ENCODE results near the gene CNIH3.

Gene CNIH3

DNA sequence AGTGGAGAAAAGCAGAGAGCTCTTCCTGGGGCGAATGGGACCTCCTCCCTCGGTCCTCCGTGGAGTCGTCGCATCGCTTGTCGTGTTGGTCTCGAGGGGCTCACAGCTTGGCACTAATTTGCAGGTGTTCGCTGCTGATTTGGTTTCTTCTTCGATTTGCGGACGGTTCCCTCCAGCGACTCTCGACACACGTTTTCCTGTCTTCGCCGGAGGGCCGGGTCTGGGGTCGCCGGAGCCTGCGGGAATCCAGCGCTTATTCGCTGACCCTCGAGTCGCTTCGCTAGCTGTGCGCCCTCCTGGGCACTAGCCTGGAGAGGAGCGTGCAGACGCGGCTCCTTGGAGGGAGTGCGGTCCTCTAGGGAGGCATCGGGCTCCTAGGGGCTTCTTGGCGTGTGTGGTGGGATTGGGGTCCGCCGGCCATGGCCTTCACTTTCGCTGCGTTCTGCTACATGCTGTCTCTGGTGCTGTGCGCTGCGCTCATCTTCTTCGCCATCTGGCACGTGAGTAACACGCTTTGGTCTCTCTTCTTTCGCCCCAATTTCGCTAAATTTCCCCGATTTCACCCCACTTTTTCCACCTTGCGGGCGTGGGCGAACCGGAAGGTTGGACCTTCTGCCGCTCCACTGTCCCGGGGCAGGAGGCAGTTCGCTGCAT is 766 bp downstream of the CNIH3 start:
- DNase-seq, result peak in 1 of 2 experiments; percentile 42

DNA sequence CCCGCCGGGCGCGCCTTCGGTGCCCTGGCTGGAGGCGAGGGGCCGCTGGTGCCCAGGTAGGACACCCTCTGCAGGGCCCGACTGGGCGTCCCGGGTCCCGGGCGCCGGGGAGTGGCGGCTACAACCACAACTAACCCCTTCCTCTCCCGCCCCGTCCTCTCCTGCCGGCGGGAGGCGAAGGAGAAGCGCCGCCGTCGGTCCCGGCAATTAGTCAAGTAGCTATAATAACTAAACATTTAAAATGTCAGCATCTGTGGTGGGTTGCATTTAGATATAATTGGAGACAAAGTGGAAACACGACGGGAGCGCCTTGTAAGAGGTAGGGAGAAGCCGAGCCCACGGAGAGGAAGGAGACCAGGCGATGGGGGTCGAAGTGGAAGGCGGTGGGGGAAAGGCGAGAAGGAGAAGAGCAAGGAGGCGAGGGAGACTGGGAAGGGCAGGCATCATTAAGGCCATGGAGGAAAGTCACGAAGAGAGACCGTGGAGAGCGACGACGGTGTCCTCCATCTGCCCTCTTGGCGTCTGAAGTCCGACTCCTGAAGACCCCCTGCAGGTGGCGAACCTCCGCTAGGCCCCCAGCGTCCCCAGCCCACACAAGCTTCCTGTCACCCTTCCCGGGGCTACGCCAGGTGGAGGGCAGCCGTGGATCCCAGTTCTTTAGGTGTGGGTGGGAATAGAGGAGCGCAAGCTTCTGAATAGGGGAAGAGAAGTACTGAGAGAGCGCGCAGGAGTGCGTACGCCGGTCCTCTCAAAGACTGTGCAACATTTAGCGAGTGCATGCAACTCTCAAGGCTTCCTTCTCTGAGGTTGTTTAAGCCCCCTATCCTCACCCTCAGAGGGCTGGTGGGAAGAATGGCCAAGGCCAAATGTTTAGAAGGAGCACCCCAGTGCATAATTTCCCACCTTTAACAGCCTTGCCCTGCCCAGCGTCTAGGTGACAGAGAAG is 1.6 kb downstream of the CNIH3 start:
- peak in 1 of 2 experiments; percentile 16 for DNase-seq

DNA sequence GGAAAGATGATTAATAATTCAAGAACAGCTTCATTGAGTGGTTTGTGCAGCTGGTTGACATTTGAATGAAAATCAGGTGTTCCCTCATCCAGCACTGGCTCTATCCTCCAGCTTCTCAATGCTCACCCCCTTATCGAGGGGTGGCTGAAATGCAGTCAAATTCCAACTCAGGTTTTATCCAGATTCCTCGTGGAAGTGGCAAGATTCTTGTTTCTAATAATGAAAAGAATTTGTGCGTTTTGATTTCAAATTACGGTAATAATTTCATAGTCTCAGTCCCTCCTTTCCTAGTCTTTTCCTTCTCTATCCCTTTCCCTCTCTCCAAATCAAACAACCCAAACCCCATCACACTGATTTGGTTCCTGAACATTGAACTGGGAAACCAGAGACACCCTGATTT is 3.1 kb downstream of the CNIH3 start:
- DNase-seq, result no peak

DNA sequence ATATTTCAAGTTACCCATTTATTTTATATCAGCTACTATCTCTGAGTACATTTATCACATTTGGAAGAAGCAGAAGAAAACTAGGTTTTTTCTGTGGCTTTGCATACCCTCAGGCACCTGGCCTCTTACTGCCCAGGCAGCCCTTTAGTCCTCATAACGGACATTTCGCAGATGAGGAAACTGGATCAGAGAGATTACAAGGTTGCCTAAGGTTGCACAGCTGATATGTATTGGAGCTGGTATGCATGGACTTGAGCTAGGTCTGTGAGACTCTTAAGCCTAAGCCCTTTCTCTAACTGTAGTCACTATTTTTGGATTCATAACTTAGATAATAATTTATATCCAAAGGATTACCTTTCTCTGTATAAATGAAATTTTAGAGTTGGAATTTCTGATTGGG is 4.0 kb downstream of the CNIH3 start:
- no peak for DNase-seq

DNA sequence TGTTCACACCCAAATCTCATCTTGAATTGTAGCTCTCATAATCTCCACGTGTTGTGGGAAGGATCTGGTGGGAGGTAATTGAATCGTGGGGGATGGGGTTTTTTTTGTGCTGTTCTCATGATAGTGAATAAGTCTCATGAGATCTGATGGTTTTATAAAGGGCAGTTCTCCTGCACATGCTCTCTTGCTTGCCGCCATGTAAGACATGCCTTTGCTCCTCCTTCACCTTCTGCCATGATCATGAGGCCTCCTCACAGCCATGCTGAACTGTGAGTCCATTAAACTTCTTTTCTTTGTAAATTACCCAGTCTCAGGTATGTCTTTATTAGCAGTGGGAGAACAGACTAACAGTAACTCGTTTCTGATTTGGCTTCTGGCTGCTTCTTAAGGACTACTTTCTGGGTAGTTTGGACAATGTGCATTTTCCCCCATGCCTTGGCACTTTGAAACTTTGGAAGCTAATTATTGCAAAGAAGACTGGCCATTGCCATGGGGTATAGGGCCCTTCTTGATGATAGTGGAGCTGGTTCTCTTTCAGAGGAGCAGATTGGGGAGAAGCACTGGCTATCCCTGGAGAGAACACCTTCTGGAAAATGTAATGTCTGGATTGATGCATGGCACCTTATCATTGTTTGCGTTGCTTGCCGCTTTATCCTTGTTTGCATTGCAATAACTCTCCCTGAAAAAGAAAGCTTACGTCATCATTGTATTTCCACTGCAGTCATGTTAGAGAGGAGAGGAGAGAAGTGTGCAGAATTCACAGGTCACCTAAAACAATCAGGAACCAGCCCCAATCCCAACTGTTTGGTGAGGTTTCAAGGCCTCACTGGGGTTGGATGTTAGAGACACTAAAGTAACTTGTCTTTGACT is 5.9 kb downstream of the CNIH3 start:
- no peak for DNase-seq

DNA sequence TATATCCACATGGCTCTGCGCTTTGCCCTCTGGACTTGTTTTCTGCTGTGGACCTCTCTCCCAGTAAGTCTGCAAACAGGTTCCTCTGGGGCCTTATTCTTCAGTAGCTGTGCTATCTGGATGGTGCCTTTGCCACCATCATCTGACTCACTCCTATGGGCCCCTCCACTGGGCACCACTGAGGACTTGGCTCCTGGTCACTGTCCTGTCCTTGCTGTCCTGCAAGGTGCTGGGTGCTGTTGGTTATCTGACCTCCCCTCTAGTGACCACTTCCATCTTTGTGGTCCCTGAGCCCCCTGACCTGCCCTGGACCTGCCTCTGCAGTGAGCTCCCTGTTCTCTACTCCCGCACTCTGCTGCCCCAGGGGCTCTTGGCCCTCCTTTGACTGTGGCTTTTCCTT is 6.7 kb downstream of the CNIH3 start:
- DNase-seq, result no peak

DNA sequence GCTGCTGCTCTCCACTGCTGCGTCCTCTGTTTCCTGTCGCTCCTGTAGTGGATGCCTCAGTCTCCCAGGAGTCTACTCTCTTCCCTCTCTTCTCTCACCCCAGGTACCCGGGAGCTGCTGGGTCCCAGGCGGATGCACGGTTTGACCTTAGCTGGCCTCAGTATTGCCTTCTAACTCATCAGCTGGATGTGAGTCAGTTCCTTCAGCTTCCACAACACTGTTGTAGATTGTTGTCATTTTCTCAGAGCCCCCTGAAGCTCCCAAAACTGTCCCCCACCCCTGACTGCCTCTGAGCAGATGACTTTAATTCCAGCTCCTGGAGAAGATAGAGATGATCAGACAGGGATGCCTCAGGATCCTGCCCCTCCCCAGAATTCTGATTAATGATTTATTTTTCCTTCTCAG is 7.2 kb downstream of the CNIH3 start:
- no peak for DNase-seq

DNA sequence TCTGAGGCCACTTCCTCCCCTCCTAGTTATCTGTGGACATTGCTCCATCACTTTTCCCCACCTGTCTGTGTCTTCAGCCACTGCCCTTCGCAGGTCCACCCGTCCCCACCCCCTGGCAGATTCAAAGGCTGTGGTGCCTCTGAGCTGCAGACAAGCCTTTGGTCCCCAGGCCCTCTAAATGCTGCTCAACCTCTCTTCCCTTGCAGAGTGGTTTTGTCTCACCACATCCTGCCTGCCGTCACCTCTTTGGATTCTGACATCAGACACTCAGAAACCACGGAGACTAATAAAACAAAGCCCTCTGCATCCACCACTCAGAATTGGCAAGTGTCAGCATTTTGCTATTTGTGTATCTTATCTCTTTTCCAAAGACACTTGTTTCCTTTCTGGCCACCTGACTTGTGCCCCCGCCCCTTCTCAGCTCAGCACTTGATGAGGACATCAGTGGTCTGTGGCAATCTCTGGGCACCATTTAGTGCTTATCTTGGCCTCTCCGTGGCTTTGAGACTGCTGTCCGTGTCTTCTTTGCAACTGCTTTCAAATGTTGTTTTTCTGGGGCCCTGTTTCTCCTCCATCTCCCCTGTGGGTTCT is 7.7 kb downstream of the CNIH3 start:
- no peak for DNase-seq

DNA sequence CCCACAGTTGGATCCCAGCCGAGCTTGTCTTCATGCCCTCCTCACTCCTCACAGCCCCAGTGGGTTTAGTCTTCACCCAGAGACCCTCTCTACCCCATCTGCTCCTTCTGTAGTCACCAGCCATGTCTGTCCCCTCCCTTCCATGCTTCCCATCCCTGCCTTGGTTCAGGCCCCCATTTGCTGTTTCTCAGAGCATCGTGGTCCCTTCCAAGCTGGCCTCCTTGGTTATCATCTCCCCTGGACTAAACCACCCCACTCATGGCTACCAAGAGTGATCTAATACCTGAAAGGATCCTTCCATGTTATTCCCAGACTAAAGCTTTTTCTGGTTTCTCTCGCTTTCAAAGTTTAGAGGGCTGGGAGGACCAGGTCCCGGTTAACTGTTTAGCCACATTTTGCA is 8.3 kb downstream of the CNIH3 start:
- DNase-seq, result no peak

DNA sequence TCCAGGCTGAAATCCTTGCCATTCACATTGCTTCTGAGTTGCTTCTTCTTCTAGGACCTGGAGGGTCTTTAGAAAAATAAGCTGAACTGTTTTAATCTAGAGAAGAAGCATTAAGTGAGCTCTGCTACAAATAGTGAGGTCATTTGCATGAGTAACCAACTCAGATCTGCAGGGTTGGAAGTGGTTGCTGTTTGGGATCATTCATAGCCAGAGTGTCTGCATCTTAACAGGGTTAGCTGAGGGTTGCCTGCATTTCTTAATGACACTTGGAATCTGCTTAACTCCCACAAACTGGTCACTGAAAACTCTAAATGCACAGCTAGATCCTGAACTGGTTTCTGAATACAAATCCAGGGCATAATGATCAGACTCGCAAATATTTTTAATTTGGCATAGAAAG is 9.9 kb downstream of the CNIH3 start:
- DNase-seq, result peak in 1 of 2 experiments; percentile 46

DNA sequence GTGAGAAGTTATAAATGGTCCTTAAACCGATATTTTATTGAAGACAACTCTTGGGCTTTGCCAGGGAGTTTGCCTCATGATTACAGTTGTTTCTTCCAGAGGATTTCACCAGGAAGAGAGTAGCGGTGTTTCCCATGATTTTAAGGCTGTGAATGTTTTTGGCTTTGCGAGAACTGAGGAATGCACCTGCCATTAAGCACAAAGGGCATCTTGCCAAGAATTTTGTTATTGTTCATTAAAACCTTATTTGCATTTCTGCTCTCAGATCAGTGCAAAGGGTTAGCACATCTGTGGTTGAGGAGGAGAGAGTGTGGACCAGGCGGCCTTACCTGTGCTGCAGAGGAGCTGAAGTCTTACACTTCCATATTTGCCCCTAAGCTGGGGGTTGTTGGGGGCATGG is 13.8 kb downstream of the CNIH3 start:
- DNase-seq, result peak; percentile 19 to 73

DNA sequence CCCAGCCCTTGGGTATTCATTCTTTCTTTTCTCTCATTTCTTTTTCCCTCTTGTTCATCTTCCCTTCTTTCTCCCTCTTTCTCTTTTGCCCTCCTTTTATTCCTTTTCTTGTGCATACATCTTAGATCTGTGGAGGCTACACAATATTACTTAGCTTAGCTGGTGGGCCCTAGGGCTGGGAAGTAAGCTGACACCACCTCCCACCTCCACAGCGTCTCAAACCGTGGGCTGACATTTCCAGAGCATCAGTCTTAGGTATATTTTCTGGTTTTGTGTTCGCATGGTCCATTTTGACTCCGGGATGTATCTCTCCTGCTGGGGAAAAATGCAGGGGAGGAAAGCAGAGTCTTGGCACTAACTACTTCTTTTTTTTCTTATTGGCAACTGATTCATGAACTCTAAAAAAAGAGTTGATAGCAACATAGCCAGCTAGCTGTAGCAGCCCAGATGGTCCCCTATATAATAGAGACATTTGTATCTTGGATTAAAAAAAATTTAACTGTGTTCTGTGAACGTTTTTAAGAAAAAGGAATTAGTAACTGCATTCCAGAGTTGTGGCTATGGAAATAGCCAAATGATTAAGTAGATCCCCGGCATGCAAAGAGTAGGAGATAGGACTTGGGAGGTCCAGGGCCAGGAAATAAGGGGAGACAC is 15.5 kb downstream of the CNIH3 start:
- DNase-seq, result no peak

DNA sequence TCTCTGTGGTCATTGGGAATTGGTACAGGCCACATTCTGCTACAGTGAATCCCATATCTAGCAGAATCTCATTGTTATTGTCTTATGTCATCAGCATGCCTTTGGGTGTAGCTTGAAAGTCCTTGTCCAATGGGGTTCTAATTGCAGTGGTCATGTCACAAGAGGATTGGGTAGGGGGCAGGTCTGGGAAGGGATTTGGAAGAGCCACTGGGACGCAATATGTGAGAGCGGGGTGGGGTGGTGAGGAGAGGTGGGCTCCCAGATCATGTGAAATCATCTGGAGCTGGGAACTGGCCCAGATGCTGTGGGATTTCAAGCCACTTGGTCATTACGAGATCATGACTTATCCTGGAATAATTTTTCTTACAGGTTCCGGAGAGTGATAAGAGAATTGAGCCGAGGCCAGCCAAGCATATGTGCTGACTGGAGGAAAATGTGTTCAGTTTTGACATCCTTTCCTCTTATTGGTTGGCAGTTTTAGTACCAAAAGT is 16.3 kb downstream of the CNIH3 start:
- no peak for DNase-seq

DNA sequence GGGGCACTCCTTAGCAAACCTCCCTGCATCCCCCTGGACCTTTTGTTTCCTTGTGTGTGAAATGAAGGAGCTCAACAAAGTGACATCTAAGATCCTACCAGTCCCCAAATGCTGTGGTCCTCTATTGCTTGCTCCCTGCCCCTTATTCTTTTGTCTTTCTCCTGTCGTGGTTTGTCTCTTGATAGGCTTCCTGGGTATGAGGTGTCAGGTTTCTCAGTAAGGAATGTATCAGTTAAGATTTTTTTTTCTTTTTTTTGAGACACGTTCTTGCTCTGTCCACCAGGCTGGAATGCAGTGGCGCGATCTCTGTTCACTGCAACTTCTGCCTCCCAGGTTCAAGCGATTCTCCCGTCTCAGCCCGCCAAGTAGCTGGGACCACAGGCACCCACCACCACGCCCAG is 16.8 kb downstream of the CNIH3 start:
- no peak for DNase-seq

DNA sequence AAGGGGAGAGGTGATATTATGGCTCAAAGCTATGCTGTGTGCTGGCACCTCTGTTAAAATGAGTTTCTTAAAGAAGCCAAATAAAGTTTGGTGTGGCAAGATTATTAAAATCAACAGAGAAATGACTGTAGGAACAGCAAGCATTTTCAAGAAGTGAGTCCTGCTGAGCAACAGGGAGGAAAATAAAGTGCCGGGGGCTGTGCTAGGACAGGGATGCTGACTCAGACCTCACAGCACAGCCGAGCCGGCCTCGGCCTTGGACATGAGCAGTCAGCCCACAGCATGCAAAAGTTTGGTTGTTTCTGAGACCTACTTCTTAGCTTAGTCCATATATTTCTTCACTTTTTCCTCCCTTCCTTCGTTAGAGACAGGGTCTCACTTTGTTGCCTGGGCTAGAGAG is 19.2 kb downstream of the CNIH3 start:
- DNase-seq, result no peak

DNA sequence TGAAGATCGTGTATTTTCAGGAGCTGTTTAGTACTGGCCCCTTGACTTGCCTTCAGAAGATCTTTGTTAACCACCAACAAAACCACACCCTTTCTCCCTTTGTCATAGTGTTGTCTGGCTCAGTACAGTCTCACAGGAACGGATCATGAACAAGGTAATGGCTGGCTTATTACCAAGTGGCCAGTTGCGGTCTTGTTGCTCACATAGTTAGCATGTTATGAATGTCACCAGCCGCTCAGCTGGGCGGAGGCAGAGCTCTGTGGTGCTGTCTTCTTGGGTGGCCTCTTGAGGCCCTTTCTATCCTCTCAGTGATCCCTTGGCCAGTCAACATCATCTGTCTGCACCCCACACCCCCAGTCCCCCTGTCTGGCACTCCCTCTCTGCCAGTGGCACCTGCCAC is 21.4 kb downstream of the CNIH3 start:
- DNase-seq, result peak in 1 of 2 experiments; percentile 20

DNA sequence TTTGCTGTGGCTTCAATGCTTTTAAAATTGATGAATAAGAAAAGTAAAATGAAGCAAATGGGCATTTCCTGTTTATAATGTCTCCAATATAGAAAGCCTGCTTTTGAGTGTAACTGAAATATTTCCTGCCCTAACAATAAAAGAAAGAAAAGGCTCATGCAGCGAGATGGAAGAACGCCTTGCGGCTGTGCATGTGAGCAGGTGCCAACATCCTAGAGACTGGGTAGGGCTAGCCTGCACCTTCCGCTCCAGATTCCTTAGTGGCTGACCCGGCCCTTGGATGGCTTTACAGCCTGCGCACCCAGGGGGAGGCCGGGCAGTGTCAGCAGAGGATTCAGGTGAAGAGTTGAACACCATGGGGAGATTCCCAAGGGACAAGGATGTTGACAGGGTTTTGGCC is 21.8 kb downstream of the CNIH3 start:
- peak in 1 of 2 experiments; percentile 3 for DNase-seq

DNA sequence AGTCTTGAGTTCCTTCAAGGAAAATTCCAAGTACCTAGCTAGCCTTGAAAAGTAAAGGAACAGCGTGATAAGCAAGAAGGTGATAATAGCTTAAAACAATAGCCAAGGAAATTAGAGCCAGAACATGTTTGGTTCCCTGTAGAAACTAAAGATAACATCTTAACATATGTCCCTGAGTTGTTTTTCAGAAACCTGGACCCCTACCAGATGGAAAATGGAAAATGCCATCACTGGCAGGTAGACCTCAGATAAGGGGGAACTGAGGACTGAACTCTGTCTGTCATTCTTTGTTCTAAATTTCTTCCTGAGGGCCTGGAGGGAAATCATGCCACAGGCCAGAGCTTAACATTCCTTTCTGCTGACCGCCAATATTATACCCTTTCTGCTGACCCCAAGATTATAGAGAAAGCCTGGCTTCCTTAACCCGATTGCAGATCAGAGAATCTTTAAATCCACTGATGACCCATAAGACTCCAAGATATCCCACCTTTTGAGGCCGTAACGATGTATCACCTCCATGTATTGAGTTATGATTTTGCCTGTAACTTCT is 23.4 kb downstream of the CNIH3 start:
- no peak for DNase-seq

DNA sequence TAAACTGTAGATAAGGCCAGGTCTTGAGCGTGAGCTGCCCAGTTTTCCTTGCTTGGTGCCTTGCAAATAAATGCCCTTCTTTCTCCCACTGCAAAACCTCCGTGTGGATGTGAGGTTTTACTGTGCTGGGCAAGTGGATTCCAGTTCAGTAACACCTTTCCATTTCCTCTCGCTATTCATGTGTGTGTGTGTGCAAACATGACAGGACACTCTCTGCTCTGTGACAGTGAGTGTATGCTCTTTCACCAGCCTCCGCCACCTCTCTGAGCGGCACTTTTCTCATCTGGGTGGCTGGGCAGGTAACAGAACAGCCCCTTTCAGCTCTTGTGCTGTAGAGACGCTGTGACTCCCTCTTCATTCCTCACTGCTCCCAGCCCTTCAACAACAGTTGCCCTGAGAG is 23.9 kb downstream of the CNIH3 start:
- DNase-seq, result peak in 1 of 2 experiments; percentile 6

DNA sequence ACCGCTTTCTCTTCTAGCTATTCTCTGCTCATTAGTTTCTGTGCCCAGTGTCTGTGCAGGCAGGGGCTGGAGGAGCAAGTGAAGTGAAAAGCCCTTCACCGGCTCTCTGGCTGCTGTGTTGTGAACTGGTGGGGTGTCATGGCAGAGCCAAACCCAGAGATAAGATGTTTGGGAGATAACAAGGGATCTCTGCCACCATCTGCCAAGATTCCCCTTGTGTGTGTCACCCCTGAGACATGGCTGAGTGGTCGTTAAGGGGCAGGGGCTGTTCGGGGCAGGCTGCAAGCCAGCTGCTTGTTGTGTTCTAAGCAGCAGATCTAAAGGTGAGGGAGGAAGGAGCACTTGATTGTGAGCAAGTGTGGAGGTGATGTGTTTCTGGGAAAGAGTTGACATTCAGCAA is 24.5 kb downstream of the CNIH3 start:
- DNase-seq, result no peak

DNA sequence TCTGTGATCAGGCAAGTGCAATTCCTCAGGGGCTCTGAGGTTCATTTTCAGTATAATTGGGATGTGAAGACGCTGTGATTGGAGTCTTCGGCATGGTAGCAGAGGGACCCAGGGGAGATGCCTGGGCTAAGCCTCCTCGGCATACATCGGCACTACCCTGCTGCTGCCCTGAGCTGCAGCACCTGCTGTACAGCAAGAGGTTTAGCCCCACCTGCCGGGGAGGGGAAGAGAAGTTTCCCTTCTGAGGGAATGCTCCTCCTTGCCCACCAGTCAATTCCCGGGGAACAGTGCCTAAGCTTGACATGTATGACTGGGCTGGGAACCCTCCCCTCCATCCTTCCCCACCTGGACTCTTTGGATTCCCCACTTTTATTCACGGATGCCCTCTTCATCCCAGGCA is 24.9 kb downstream of the CNIH3 start:
- peak; percentile 37 to 84 for DNase-seq

DNA sequence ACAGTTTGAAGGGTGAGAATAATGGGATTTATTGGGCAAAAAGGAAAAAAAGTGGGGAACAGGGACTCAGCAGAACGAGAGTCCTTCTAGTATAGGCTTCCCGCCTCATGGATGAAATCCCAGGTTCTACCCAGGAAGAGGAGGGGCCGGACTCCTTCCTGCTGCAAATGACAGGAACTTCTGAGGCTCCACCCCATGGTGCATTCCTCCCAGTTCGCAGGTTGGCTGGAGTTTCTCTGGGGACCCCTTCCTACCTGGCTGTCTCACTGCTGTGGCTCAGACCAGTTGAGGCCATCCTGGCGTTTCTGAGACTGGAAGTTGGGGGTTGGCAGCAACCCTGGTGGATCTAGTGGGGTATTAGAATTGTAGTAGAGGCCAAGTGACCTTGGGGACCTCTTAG is 27.5 kb downstream of the CNIH3 start:
- no peak for DNase-seq

All from NCI-H526 (cell line).